HEK293 (cell line): ENCODE results near the gene NSMCE1.

Source experiments
- CTCF ChIA-PET: fragments of 350-600 bp; formaldehyde crosslinking; extraction: SDS; loops from one replicate; lab custom pipeline; 2021; ENCODE audit warnings: antibody characterized with exemption; lab: Yijun Ruan, JAX
- POLR2A ChIA-PET: fragments of 300-600 bp; formaldehyde crosslinking; extraction: SDS; loops from one replicate; lab custom pipeline; 2020; ENCODE audit warnings: antibody characterized with exemption, inconsistent platforms; lab: Yijun Ruan, JAX
- H3K27ac ChIP-seq: fragments of 200-500 bp; sonication (Bioruptor generic); 2 replicates; pipeline ENCODE4 v1.5.1; 2014; ENCODE audit warnings: low read depth, low read length, control low read depth, inconsistent platforms; ENCODE audit errors: extremely low read depth
- H3K36me3 ChIP-seq, 2 experiments: fragments of 200-500 bp in 1 of 2; sonication (Bioruptor generic) in 1 of 2; 1 replicate in 1 of 2; 2 replicates in 1 of 2; pipeline ENCODE4 v1.5.1; 2014 to 2017; ENCODE audit warnings: inconsistent platforms in 2 of 2, low read length in 2 of 2; ENCODE audit not compliant: control insufficient read depth in 2 of 2, insufficient read depth in 1 of 2
- H3K4me1 ChIP-seq: fragments of 200-500 bp; sonication (Bioruptor generic); 2 replicates; pipeline ENCODE4 v1.5.1; 2014; ENCODE audit warnings: mild to moderate bottlenecking, low read length, inconsistent platforms; ENCODE audit not compliant: control insufficient read depth, insufficient read depth
- H3K4me3 ChIP-seq: 2 replicates; pipeline ENCODE4 v1.5.1; 2011; ENCODE audit warnings: low read depth, mild to moderate bottlenecking, control low read depth, low read length, moderate library complexity
- H3K9me3 ChIP-seq: fragments of 200-500 bp; sonication (Bioruptor generic); 2 replicates; pipeline ENCODE4 v1.5.1; 2014; ENCODE audit warnings: low read depth, low read length, inconsistent platforms; ENCODE audit not compliant: control insufficient read depth, insufficient read depth
- GLI2 ChIP-seq: fragments of 450-650 bp; formaldehyde crosslinking; IDR thresholded peaks from 2 replicates; pipeline ENCODE4; 2017; ENCODE audit warnings: missing biosample characterization, missing genetic modification characterization, low read depth, borderline replicate concordance
- KLF8 ChIP-seq: fragments of 450-650 bp; formaldehyde crosslinking; IDR thresholded peaks from 2 replicates; pipeline ENCODE4 v1.5.1; 2016; ENCODE audit warnings: missing biosample characterization, missing genetic modification characterization
- TRIM28 ChIP-seq: IDR thresholded peaks from 2 replicates; pipeline ENCODE4 v1.6.1; 2011; ENCODE audit warnings: low read length, control low read depth, borderline replicate concordance
- ZFP41 ChIP-seq: fragments of 450-650 bp; formaldehyde crosslinking; IDR thresholded peaks from 2 replicates; pipeline ENCODE4 v1.5.1; 2016; ENCODE audit warnings: missing biosample characterization, missing genetic modification characterization, borderline replicate concordance
- ZFP69B ChIP-seq: fragments of 450-650 bp; formaldehyde crosslinking; IDR thresholded peaks from 2 replicates; pipeline ENCODE4 v1.5.1; 2016; ENCODE audit warnings: missing biosample characterization, missing genetic modification characterization
- ZNF146 ChIP-seq: fragments of 450-650 bp; formaldehyde crosslinking; IDR thresholded peaks from 2 replicates; pipeline ENCODE4 v1.5.1; 2016; ENCODE audit warnings: missing biosample characterization, missing genetic modification characterization
- ZNF221 ChIP-seq: fragments of 450-650 bp; formaldehyde crosslinking; IDR thresholded peaks from 2 replicates; pipeline ENCODE4 v1.5.1; 2017; ENCODE audit warnings: missing biosample characterization, missing genetic modification characterization, borderline replicate concordance
- ZNF24 ChIP-seq: fragments of 450-650 bp; formaldehyde crosslinking; IDR thresholded peaks from 2 replicates; pipeline ENCODE4 v1.5.1; 2016; ENCODE audit warnings: missing biosample characterization, missing genetic modification characterization
- ZNF324 ChIP-seq: fragments of 450-650 bp; formaldehyde crosslinking; IDR thresholded peaks from 2 replicates; pipeline ENCODE4 v1.5.1; 2016; ENCODE audit warnings: missing biosample characterization, missing genetic modification characterization
- ZNF366 ChIP-seq: fragments of 450-650 bp; formaldehyde crosslinking; conservative IDR thresholded peaks from 2 replicates; pipeline ENCODE4 v1.5.1; 2016; ENCODE audit warnings: missing biosample characterization, missing genetic modification characterization
- ZNF404 ChIP-seq: fragments of 450-650 bp; formaldehyde crosslinking; IDR thresholded peaks from 2 replicates; pipeline ENCODE4 v1.5.1; 2017; ENCODE audit warnings: missing biosample characterization, missing genetic modification characterization
- ZNF664 ChIP-seq: fragments of 450-650 bp; formaldehyde crosslinking; IDR thresholded peaks from 2 replicates; pipeline ENCODE4 v1.5.1; 2016; ENCODE audit warnings: missing biosample characterization, missing genetic modification characterization
- TF ChIP-seq, protein P1 (sequence below): fragments of 450-650 bp; formaldehyde crosslinking; IDR thresholded peaks from 2 replicates; pipeline ENCODE4 v1.5.1; 2016; ENCODE audit warnings: missing biosample characterization, missing genetic modification characterization
- TF ChIP-seq, protein P2 (sequence below): fragments of 450-650 bp; formaldehyde crosslinking; IDR thresholded peaks from 2 replicates; pipeline ENCODE4 v1.5.1; 2016; ENCODE audit warnings: missing biosample characterization, missing genetic modification characterization, low read depth
- TF ChIP-seq, protein P3 (sequence below): fragments of 450-650 bp; IDR thresholded peaks from 2 replicates; pipeline ENCODE4 v1.5.1; 2018; ENCODE audit warnings: missing biosample characterization, mild to moderate bottlenecking, missing genetic modification characterization
- TF ChIP-seq, protein P4 (sequence below): fragments of 450-650 bp; formaldehyde crosslinking; IDR thresholded peaks from 2 replicates; pipeline ENCODE4 v1.5.1; 2016; ENCODE audit warnings: missing biosample characterization, missing genetic modification characterization, borderline replicate concordance
- TF ChIP-seq, protein P5 (sequence below): fragments of 450-650 bp; formaldehyde crosslinking; IDR thresholded peaks from 2 replicates; pipeline ENCODE4 v1.5.1; 2016; ENCODE audit warnings: missing biosample characterization, missing genetic modification characterization

NSMCE1 gene

DNA sequence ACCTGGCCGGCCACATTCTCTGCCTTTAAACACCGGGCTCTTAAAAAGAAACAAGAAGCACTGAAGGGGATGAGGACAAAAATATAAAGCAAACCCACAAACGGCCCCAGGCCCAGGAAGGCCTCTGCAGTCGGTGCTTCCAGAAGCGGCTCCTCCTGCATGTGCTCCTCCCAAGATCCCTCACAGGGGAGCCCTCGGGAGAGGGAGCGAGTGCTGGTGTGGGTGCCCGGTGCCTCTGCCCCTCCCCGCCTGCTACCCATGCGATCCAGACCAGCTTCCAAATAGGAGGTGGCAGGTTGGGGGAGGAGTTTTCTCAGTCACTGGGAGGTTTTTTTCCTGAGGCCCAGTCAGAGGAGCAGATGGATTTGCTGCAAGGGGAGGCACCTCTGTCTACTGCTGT is 49.4 kb downstream of the NSMCE1 start (continued):
- TF ChIP-seq ZNF366, result no peak
- no peak for TF ChIP-seq ZNF404

DNA sequence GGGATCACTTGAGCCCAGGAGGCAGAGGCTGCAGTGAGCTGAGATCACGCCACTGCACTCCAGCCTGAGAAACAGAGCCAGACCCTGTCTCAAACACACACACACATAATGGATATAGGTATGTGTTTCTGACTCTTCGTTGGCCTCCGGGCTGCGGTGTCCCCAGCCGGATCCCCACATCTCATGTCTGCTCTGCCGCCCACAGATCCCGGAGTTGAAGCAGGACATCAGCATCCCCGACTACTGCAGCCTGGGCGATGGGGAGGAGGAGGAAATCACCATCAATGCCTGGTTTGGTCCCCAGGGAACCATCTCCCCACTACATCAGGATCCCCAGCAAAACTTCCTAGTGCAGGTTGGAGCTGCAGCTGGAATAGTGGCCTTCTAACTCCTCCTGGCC is 49.8 kb downstream of the NSMCE1 start:
- H3K4me3 ChIP-seq, result no peak overlapping the region
- no peak overlapping the region for H3K27ac ChIP-seq
- H3K4me1 ChIP-seq, result no peaks in the 10 kb centered on the region
- H3K9me3 ChIP-seq, result no peaks in the 10 kb centered on the region
- H3K36me3 ChIP-seq, result peaks cover 0 to 24% of the 10 kb centered on the region in 2 experiments; a peak in 2 of 3 replicates
- TF ChIP-seq ZFP41 (tag by site-specific recombination) (no peak), ZFP69B (tag by site-specific recombination) (no peak), ZNF221 (tag by site-specific recombination) (no peak)
- POLR2A ChIA-PET, result no interaction called here
- CTCF ChIA-PET, result interaction anchor here (0.7 kb wide), 1 partner anchor 37 kb away, joined by 5 read pairs; no protein-coding TSS in a partner anchor

DNA sequence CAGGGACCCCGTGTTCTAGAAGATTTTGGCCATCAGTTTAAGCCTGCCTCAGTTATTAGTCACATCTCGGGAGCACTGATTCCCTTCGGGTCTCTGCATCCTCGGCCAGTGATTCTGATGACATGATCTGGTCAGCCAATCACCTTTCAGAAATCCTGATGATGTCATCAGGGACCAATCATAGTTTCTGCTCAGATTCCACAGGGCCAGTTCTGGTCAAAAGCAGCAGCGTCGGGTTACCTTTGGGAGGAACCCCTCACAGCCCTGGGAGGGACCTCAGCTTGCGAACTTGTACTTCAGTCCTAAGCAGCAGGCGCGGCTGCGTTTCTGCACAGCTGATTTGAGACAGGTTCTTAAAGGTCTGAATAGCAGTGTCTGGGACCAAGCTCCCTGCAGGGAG is 51.3 kb downstream of the NSMCE1 start:
- H3K36me3 ChIP-seq, result peaks cover 0 to 25% of the 10 kb centered on the region in 2 experiments; a peak in 2 of 3 replicates
- no peaks in the 10 kb centered on the region for H3K9me3 ChIP-seq
- no peak overlapping the region for H3K27ac ChIP-seq
- TF ChIP-seq, protein P1, sequence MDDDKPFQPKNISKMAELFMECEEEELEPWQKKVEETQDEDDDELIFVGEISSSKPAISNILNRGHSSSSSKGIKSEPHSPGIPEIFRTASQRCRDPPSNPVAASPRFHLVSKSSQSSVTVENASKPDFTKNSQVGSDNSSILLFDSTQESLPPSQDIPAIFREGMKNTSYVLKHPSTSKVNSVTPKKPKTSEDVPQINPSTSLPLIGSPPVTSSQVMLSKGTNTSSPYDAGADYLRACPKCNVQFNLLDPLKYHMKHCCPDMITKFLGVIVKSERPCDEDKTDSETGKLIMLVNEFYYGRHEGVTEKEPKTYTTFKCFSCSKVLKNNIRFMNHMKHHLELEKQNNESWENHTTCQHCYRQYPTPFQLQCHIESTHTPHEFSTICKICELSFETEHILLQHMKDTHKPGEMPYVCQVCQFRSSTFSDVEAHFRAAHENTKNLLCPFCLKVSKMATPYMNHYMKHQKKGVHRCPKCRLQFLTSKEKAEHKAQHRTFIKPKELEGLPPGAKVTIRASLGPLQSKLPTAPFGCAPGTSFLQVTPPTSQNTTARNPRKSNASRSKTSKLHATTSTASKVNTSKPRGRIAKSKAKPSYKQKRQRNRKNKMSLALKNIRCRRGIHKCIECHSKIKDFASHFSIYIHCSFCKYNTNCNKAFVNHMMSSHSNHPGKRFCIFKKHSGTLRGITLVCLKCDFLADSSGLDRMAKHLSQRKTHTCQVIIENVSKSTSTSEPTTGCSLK (tag by site-specific recombination), result no peak
- TF ChIP-seq ZNF146 (tag by site-specific recombination) (no peak), ZNF24 (tag by site-specific recombination) (no peak), TRIM28 (no peak), KLF8 (tag by site-specific recombination) (no peak), ZNF324 (no peak)
- TF ChIP-seq, protein P2, sequence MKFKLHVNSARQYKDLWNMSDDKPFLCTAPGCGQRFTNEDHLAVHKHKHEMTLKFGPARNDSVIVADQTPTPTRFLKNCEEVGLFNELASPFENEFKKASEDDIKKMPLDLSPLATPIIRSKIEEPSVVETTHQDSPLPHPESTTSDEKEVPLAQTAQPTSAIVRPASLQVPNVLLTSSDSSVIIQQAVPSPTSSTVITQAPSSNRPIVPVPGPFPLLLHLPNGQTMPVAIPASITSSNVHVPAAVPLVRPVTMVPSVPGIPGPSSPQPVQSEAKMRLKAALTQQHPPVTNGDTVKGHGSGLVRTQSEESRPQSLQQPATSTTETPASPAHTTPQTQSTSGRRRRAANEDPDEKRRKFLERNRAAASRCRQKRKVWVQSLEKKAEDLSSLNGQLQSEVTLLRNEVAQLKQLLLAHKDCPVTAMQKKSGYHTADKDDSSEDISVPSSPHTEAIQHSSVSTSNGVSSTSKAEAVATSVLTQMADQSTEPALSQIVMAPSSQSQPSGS (tag by site-specific recombination), result peak; percentile 95
- TF ChIP-seq, all 188 proteins: peak for 1
- POLR2A ChIA-PET, result interaction anchor here (1.0 kb wide), 1 partner anchor 14 kb away, joined by 4 read pairs; the partner anchor contains the start of gene KDM8
- H3K4me3 ChIP-seq, result no peak overlapping the region
- H3K4me1 ChIP-seq, result no peaks in the 10 kb centered on the region
- CTCF ChIA-PET, result no interaction called here

DNA sequence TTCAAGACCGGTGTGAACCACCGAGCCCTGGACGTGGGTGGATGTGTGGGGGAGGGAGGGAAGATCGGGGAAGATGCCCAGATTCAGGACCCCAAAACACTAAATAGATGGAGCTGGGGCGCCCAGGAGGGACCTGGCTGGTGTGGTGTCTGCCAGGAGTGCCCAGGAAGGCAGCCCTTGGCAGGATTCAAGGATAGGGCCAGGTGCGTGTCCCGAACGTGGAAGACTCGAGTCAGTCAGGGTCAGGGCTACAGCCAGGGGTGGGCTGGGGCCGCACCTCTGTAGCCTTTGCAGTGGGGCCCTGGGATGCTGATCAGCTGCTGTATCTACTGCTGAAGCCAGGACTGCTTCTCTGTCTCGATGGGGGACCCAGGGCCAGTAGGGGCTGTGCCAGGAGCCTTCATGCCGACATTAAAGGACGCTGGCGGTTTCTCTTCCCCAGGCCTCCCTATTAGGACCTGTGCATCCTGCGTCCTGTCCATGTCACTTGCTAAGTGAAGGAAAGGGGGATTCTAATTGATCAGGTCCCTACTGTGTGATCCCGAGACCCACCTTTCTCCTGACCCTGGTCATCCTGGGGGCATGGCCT is 52.2 kb downstream of the NSMCE1 start:
- POLR2A ChIA-PET, result no interaction called here
- TF ChIP-seq, protein P3, sequence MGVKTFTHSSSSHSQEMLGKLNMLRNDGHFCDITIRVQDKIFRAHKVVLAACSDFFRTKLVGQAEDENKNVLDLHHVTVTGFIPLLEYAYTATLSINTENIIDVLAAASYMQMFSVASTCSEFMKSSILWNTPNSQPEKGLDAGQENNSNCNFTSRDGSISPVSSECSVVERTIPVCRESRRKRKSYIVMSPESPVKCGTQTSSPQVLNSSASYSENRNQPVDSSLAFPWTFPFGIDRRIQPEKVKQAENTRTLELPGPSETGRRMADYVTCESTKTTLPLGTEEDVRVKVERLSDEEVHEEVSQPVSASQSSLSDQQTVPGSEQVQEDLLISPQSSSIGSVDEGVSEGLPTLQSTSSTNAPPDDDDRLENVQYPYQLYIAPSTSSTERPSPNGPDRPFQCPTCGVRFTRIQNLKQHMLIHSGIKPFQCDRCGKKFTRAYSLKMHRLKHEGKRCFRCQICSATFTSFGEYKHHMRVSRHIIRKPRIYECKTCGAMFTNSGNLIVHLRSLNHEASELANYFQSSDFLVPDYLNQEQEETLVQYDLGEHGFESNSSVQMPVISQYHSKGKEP (tag by site-specific recombination), result no peak
- TF ChIP-seq ZNF664 (tag by site-specific recombination) (no peak), GLI2 (no peak), ZFP69B (tag by site-specific recombination) (no peak)
- TF ChIP-seq, protein P4, sequence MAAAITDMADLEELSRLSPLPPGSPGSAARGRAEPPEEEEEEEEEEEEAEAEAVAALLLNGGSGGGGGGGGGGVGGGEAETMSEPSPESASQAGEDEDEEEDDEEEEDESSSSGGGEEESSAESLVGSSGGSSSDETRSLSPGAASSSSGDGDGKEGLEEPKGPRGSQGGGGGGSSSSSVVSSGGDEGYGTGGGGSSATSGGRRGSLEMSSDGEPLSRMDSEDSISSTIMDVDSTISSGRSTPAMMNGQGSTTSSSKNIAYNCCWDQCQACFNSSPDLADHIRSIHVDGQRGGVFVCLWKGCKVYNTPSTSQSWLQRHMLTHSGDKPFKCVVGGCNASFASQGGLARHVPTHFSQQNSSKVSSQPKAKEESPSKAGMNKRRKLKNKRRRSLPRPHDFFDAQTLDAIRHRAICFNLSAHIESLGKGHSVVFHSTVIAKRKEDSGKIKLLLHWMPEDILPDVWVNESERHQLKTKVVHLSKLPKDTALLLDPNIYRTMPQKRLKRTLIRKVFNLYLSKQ (tag by site-specific recombination), result no peak
- TF ChIP-seq, protein P5, sequence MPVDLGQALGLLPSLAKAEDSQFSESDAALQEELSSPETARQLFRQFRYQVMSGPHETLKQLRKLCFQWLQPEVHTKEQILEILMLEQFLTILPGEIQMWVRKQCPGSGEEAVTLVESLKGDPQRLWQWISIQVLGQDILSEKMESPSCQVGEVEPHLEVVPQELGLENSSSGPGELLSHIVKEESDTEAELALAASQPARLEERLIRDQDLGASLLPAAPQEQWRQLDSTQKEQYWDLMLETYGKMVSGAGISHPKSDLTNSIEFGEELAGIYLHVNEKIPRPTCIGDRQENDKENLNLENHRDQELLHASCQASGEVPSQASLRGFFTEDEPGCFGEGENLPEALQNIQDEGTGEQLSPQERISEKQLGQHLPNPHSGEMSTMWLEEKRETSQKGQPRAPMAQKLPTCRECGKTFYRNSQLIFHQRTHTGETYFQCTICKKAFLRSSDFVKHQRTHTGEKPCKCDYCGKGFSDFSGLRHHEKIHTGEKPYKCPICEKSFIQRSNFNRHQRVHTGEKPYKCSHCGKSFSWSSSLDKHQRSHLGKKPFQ (tag by site-specific recombination), result no peak
- CTCF ChIA-PET, result no interaction called here

More for the DNA sequence above, 52.2 kb downstream of the NSMCE1 start:
- H3K36me3 ChIP-seq, result peaks cover 0 to 26% of the 10 kb centered on the region in 2 experiments; a peak in 2 of 3 replicates
- no peaks in the 10 kb centered on the region for H3K4me1 ChIP-seq
- no peak overlapping the region for H3K27ac ChIP-seq
- H3K4me3 ChIP-seq, result no peak overlapping the region
- no peaks in the 10 kb centered on the region for H3K9me3 ChIP-seq
